Astrocyte (in vitro differentiated cells and primary cell): ENCODE measurements around the gene KREMEN1. TPM values are rescaled to one million over a fixed set of nuclear protein-coding genes. Genes with fewer than 3 reads are reported as not detected.

Experiments
- DNase-seq: peaks from one replicate; pipeline ENCODE4 v3.0.0-alpha.2; 2010; ENCODE audit warnings: low read depth
- FAIRE-seq: peaks from 2 replicates; lab custom pipeline; 2011; peaks lifted over from hg19 to GRCh38; lab: Jason Lieb, UNC
- H2AFZ ChIP-seq: 2 replicates; pipeline ENCODE4 v1.6.0; 2012; ENCODE audit warnings: low read depth, low read length, inconsistent platforms
- H3K27ac ChIP-seq: 2 replicates; pipeline ENCODE4 v1.5.1; 2011; ENCODE audit warnings: low read depth, low read length, inconsistent platforms
- H3K27me3 ChIP-seq: 2 replicates; pipeline ENCODE4 v1.6.0; 2011; ENCODE audit warnings: low read length, inconsistent platforms; ENCODE audit not compliant: insufficient read depth
- H3K36me3 ChIP-seq: 2 replicates; pipeline ENCODE4 v1.5.1; 2011; ENCODE audit warnings: low read length, inconsistent platforms; ENCODE audit not compliant: insufficient read depth
- H3K4me1 ChIP-seq: 2 replicates; pipeline ENCODE4 v1.5.1; 2011; ENCODE audit warnings: low read length, inconsistent platforms; ENCODE audit not compliant: insufficient read depth
- H3K4me2 ChIP-seq: 2 replicates; pipeline ENCODE4 v1.6.0; 2012; ENCODE audit warnings: low read length, inconsistent platforms
- H3K4me3 ChIP-seq: 2 replicates; pipeline ENCODE4 v1.5.1; 2011; ENCODE audit warnings: low read depth, mild to moderate bottlenecking, low read length, inconsistent platforms; ENCODE audit not compliant: insufficient read depth
- H3K79me2 ChIP-seq: 2 replicates; pipeline ENCODE4 v1.6.0; 2012; ENCODE audit warnings: mild to moderate bottlenecking, low read length, inconsistent platforms; ENCODE audit not compliant: insufficient read depth
- H3K9ac ChIP-seq: 2 replicates; pipeline ENCODE4 v1.6.0; 2012; ENCODE audit warnings: mild to moderate bottlenecking, low read length, inconsistent platforms
- H3K9me3 ChIP-seq: 2 replicates; pipeline ENCODE4 v1.5.1; 2012; ENCODE audit warnings: low read depth, mild to moderate bottlenecking, low read length, inconsistent platforms; ENCODE audit not compliant: insufficient read depth
- H4K20me1 ChIP-seq: 2 replicates; pipeline ENCODE4 v1.6.0; 2012; ENCODE audit warnings: low read length, inconsistent platforms; ENCODE audit not compliant: insufficient read depth
- H3K27ac Mint-ChIP-seq: one replicate; pipeline ENCODE4 v1.8.0; 2021; ENCODE audit warnings: mild to moderate bottlenecking, mixed read lengths; ENCODE audit not compliant: unreplicated experiment
- H3K27me3 Mint-ChIP-seq: one replicate; pipeline ENCODE4 v1.8.0; 2021; ENCODE audit warnings: low read depth, mixed read lengths; ENCODE audit not compliant: unreplicated experiment
- H3K36me3 Mint-ChIP-seq: one replicate; pipeline ENCODE4 v1.8.0; 2021; ENCODE audit warnings: low read depth, mixed read lengths; ENCODE audit not compliant: unreplicated experiment
- H3K4me1 Mint-ChIP-seq: one replicate; pipeline ENCODE4 v1.8.0; 2021; ENCODE audit warnings: low read depth, mixed read lengths; ENCODE audit not compliant: unreplicated experiment
- H3K4me3 Mint-ChIP-seq: one replicate; pipeline ENCODE4 v1.8.0; 2021; ENCODE audit warnings: mild to moderate bottlenecking, moderate library complexity, mixed read lengths; ENCODE audit not compliant: unreplicated experiment
- H3K9me3 Mint-ChIP-seq: one replicate; pipeline ENCODE4 v1.8.0; 2021; ENCODE audit warnings: mild to moderate bottlenecking, mixed read lengths; ENCODE audit not compliant: unreplicated experiment
- EZH2 ChIP-seq: IDR thresholded peaks from 2 replicates; pipeline ENCODE4 v1.6.1; 2012; ENCODE audit warnings: mild to moderate bottlenecking, low read length, inconsistent platforms; ENCODE audit not compliant: insufficient read depth
- total RNA-seq: library from RNA; stranded (reverse); gene quantifications from 2 replicates; pipeline ENCODE4 v1.2.1, GENCODE V29; 2021
- TF ChIP-seq, protein P1 (sequence below): IDR thresholded peaks from 2 replicates; pipeline ENCODE4 v1.5.1; 2011; ENCODE audit warnings: low read depth, mild to moderate bottlenecking, inconsistent platforms, low read length, moderate library complexity; ENCODE audit not compliant: insufficient read depth

The KREMEN1 gene
- total RNA-seq, 1 donor from 2014 or later: 3.3 TPM

DNA sequence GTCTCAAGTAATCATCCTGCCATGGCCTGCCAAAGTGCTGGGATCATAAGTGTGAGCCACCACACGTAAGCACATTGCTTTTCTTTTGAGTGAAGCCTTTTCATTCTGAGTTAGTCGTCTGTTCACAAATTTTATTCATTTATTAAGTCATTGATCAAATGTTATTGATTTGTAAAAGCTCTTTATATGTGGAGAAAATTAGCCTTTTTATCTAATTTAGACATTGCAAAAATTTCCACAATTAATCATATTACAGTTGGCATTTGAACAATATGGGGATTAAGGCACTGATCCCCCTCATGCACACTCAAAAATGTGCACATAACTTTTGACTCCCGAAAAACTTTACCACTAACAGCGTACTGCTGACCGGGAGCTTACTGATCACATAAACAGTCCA lies 125.4 kb downstream of the KREMEN1 start:
- DNase-seq (no peak), FAIRE-seq (no peak)
- Mint-ChIP-seq H3K4me3 (no peak overlapping the region), H3K9me3 (peaks cover 3% of the 10 kb centered on the region), H3K27me3 (peaks cover 16% of the 10 kb centered on the region), H3K36me3 (no peaks in the 10 kb centered on the region), H3K4me1 (no peaks in the 10 kb centered on the region), H3K27ac (no peak overlapping the region)
- no peaks in the 10 kb centered on the region for H4K20me1 ChIP-seq
- no peak overlapping the region for H3K4me3 ChIP-seq
- TF ChIP-seq EZH2: no peak
- TF ChIP-seq, protein P1, sequence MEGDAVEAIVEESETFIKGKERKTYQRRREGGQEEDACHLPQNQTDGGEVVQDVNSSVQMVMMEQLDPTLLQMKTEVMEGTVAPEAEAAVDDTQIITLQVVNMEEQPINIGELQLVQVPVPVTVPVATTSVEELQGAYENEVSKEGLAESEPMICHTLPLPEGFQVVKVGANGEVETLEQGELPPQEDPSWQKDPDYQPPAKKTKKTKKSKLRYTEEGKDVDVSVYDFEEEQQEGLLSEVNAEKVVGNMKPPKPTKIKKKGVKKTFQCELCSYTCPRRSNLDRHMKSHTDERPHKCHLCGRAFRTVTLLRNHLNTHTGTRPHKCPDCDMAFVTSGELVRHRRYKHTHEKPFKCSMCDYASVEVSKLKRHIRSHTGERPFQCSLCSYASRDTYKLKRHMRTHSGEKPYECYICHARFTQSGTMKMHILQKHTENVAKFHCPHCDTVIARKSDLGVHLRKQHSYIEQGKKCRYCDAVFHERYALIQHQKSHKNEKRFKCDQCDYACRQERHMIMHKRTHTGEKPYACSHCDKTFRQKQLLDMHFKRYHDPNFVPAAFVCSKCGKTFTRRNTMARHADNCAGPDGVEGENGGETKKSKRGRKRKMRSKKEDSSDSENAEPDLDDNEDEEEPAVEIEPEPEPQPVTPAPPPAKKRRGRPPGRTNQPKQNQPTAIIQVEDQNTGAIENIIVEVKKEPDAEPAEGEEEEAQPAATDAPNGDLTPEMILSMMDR: no peak
- no peak overlapping the region for H3K9ac ChIP-seq
- H3K36me3 ChIP-seq: no peaks in the 10 kb centered on the region
- H3K4me2 ChIP-seq: no peak overlapping the region
- H2AFZ ChIP-seq: no peak overlapping the region
- H3K4me1 ChIP-seq: peaks cover 9% of the 10 kb centered on the region
- H3K27me3 ChIP-seq: no peaks in the 10 kb centered on the region
- no peaks in the 10 kb centered on the region for H3K79me2 ChIP-seq
- H3K9me3 ChIP-seq: no peaks in the 10 kb centered on the region
- H3K27ac ChIP-seq: no peak overlapping the region

DNA sequence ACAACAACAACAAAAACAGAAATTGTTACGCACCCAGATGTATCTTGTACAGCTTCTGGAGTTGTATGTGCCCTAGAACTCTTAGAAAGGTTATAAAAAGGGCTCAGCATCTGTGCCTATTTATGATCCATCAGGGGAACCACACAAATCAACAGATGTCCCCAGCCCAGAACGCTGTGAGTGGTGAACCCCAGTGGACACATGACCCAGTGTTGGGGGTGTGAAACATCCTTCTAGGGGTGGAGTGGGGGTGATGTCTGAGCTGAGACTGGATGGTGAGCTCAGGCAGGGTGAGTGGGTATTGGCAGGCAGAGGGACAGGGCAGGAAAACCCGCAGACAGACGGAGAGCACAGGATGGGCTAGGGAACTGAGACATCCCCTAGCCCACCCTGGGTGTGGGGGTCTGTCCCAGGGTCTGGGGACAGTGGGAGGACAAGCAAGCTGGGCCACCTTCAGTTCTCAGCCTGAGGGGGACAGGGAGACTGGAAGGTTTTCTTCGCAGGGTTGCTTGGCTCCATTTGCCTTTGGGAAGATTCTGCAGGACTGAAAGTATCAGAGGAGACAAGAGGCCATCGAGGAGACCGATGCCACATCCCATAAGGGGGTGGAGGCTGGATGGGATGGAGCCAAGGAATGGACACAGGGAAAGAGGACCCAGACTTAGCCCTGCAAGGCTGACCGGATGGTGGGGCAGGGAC lies 127.0 kb downstream of the KREMEN1 start:
- TF ChIP-seq, protein P1: no peak
- TF ChIP-seq EZH2: no peak
- Mint-ChIP-seq H3K4me3 (no peak overlapping the region), H3K27me3 (peaks cover 21% of the 10 kb centered on the region), H3K27ac (no peak overlapping the region), H3K4me1 (no peaks in the 10 kb centered on the region), H3K9me3 (peaks cover 3% of the 10 kb centered on the region), H3K36me3 (no peaks in the 10 kb centered on the region)
- H3K4me1 ChIP-seq: peaks cover 9% of the 10 kb centered on the region
- FAIRE-seq: no peak
- no peaks in the 10 kb centered on the region for H3K27me3 ChIP-seq
- H3K4me3 ChIP-seq: no peak overlapping the region
- H3K36me3 ChIP-seq: no peaks in the 10 kb centered on the region
- no peak overlapping the region for H2AFZ ChIP-seq
- H3K9me3 ChIP-seq: no peaks in the 10 kb centered on the region
- H3K9ac ChIP-seq: no peak overlapping the region
- no peak for DNase-seq
- H4K20me1 ChIP-seq: no peaks in the 10 kb centered on the region
- H3K79me2 ChIP-seq: no peaks in the 10 kb centered on the region
- no peak overlapping the region for H3K27ac ChIP-seq
- no peak overlapping the region for H3K4me2 ChIP-seq

DNA sequence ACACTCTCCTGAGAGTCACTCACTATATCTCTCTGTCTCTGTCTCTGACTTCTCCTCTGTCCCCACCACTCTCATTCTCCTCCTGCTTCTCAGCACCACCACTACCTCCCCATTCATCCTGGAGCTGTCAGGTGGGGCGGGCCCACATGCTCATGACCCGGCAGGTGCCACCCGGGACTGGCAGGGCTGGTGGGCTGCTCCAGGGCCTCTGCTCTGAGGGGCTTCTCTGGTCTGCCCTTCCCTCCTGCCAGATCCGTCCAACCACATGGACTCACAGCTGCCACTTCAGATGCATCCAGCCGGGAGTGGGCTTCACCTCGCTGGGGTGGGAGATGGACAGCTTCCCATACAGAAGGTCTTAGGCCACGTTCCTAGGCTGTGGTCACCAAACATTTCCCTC lies 128.1 kb downstream of the KREMEN1 start:
- Histone ChIP-seq H3K36me3 (no peaks in the 10 kb centered on the region), H3K9ac (no peak overlapping the region), H3K4me3 (no peak overlapping the region), H3K79me2 (no peaks in the 10 kb centered on the region), H4K20me1 (no peaks in the 10 kb centered on the region), H3K27me3 (no peaks in the 10 kb centered on the region), H3K27ac (no peak overlapping the region), H3K9me3 (no peaks in the 10 kb centered on the region), H3K4me1 (peaks cover 9% of the 10 kb centered on the region), H3K4me2 (no peak overlapping the region), H2AFZ (no peak overlapping the region)
- Mint-ChIP-seq H3K36me3 (no peaks in the 10 kb centered on the region), H3K4me3 (no peak overlapping the region), H3K27me3 (peaks cover 25% of the 10 kb centered on the region), H3K4me1 (no peaks in the 10 kb centered on the region), H3K9me3 (no peaks in the 10 kb centered on the region), H3K27ac (no peak overlapping the region)
- DNase-seq: no peak
- TF ChIP-seq EZH2: no peak
- TF ChIP-seq, protein P1: no peak
- FAIRE-seq: no peak
